HCT116 (cell line): ENCODE measurements around the gene MAOB. TPM values are rescaled to one million over a fixed set of nuclear protein-coding genes. Genes with fewer than 3 reads are reported as not detected.
A peak's percentile ranks its signal among the peaks of the same experiment; 100 is the strongest.

Experiments
- ATAC-seq: fragments of 200-7000 bp; cut with Tn5 transposase; 2 replicates; pipeline ENCODE4 v1.9.1; 2020; ENCODE audit warnings: mild to moderate bottlenecking, moderate library complexity
- BruUV-seq: library from RNA; stranded (reverse); fragments of 400-500 nt; replicated peaks from 2 replicates; lab custom pipeline; 2021; lab: Mats Ljungman, UMichigan
- CTCF ChIA-PET: fragments of 300-600 bp; sonication (Branson Sonifier 250); formaldehyde crosslinking; loops from one replicate; lab custom pipeline; 2021; ENCODE audit warnings: antibody characterized with exemption; lab: Charles Lee
- POLR2A ChIA-PET: fragments of 300-600, 350-600 bp; sonication (Branson Sonifier 250); formaldehyde crosslinking; loops from one replicate; lab custom pipeline; 2021; ENCODE audit warnings: antibody characterized with exemption; lab: Charles Lee
- RAD21 ChIA-PET, 2 experiments: fragments of 300-600 bp; sonication (Branson Sonifier 250); formaldehyde crosslinking; loops; one replicate each; lab custom pipeline; 2023; ENCODE audit warnings: low total read pairs in 2 of 2; ENCODE audit not compliant: uncharacterized antibody in 2 of 2, unreplicated experiment in 2 of 2, low non-redundant PET in 1 of 2; lab: Charles Lee
- DNase-seq: peaks from one replicate; pipeline ENCODE4 v3.0.0-alpha.2; 2010; ENCODE audit warnings: low read depth, low spot score
- H2AFZ ChIP-seq: fragments of 200-600 bp; shearing (Covaris generic), sonication (generic); 2 replicates; pipeline ENCODE4 v1.6.1; 2017; ENCODE audit warnings: low read depth, mixed run types, mixed read lengths, antibody characterized with exemption, low read length; ENCODE audit not compliant: poor library complexity, severe bottlenecking
- H3K27ac ChIP-seq: 2 replicates; pipeline ENCODE4 v1.5.1; 2012; ENCODE audit warnings: low read depth, low read length
- H3K27me3 ChIP-seq: fragments of 200-600 bp; sonication (generic); 2 replicates; pipeline ENCODE4 v1.6.1; 2016; ENCODE audit warnings: mixed run types, low read length, mixed read lengths; ENCODE audit not compliant: insufficient read depth
- H3K36me3 ChIP-seq, 2 experiments: fragments of 200-500 bp in 1 of 2; fragments of 200-600 bp in 1 of 2; sonication (Bioruptor generic) in 1 of 2; sonication (generic) in 1 of 2; 2 replicates each; pipeline versions ENCODE4 v1.5.1 to v1.6.1; 2014 to 2016; ENCODE audit warnings: low read length in 2 of 2, inconsistent platforms in 1 of 2, mixed read lengths in 1 of 2, mixed run types in 1 of 2; ENCODE audit not compliant: insufficient read depth in 2 of 2, control insufficient read depth in 1 of 2
- H3K4me1 ChIP-seq, 2 experiments: fragments of 200-600 bp in 1 of 2; sonication (generic) in 1 of 2; 2 replicates each; pipeline versions ENCODE4 v1.5.1 to v1.6.1; 2012 to 2017; ENCODE audit warnings: low read length in 2 of 2, inconsistent platforms in 1 of 2, mild to moderate bottlenecking in 1 of 2, mixed read lengths in 1 of 2, mixed run types in 1 of 2, moderate library complexity in 1 of 2; ENCODE audit not compliant: insufficient read depth in 2 of 2, control insufficient read depth in 1 of 2
- H3K4me2 ChIP-seq: fragments of 200-600 bp; sonication (generic); 2 replicates; pipeline ENCODE4 v1.6.1; 2017; ENCODE audit warnings: mixed run types, low read length, mixed read lengths
- H3K4me3 ChIP-seq, 2 experiments: fragments of 200-600 bp in 1 of 2; sonication (generic) in 1 of 2; replicated peaks in 1 of 2; 2 replicates each; pipeline ENCODE4 v1.5.1; 2011 to 2016; ENCODE audit warnings: low read length in 2 of 2, control low read depth in 1 of 2, low read depth in 1 of 2, mild to moderate bottlenecking in 1 of 2, mixed read lengths in 1 of 2, mixed run types in 1 of 2
- H3K79me2 ChIP-seq: fragments of 200-600 bp; sonication (generic); 2 replicates; pipeline ENCODE4 v1.6.1; 2017; ENCODE audit warnings: mild to moderate bottlenecking, mixed run types, low read length, moderate library complexity, mixed read lengths; ENCODE audit not compliant: insufficient read depth
- H3K9ac ChIP-seq: fragments of 200-600 bp; sonication (generic); 2 replicates; pipeline ENCODE4 v1.6.1; 2016; ENCODE audit warnings: low read length, mixed read lengths
- H3K9me2 ChIP-seq: fragments of 200-600 bp; sonication (generic), shearing (Covaris generic); 2 replicates; pipeline ENCODE4 v1.6.1; 2017; ENCODE audit warnings: mixed run types, mild to moderate bottlenecking, moderate library complexity; ENCODE audit not compliant: insufficient read depth
- H3K9me3 ChIP-seq, 2 experiments: fragments of 200-500 bp in 1 of 2; fragments of 200-600 bp in 1 of 2; sonication (Bioruptor generic) in 1 of 2; sonication (generic) in 1 of 2; 2 replicates each; pipeline ENCODE4 v1.6.1; 2014 to 2017; ENCODE audit warnings: low read length in 2 of 2, mixed read lengths in 2 of 2, inconsistent platforms in 1 of 2, low read depth in 1 of 2, mild to moderate bottlenecking in 1 of 2, mixed run types in 1 of 2, moderate library complexity in 1 of 2; ENCODE audit not compliant: control insufficient read depth in 1 of 2, insufficient read depth in 1 of 2
- H4K20me1 ChIP-seq: fragments of 200-600 bp; sonication (generic), shearing (Covaris generic); 2 replicates; pipeline ENCODE4 v1.6.1; 2017; ENCODE audit warnings: mixed run types, mild to moderate bottlenecking, moderate library complexity; ENCODE audit not compliant: insufficient read depth
- ATF3 ChIP-seq: IDR thresholded peaks from 2 replicates; pipeline ENCODE4 v1.6.1; 2012
- CTCF ChIP-seq, 3 experiments: fragments of 200-600 bp in 1 of 3; sonication (generic) in 1 of 3; IDR thresholded peaks in 2 of 3; conservative IDR thresholded peaks in 1 of 3; 2 replicates each; pipeline ENCODE4 v1.5.1; 2012 to 2017; ENCODE audit warnings: low read depth in 2 of 3, low read length in 2 of 3, antibody characterized with exemption in 1 of 3, borderline replicate concordance in 1 of 3, control low read depth in 1 of 3, mild to moderate bottlenecking in 1 of 3, mixed read lengths in 1 of 3, mixed run types in 1 of 3, moderate library complexity in 1 of 3; ENCODE audit not compliant: insufficient read depth in 1 of 3
- EGR1 ChIP-seq: IDR thresholded peaks from 2 replicates; pipeline ENCODE4 v1.6.1; 2012; ENCODE audit warnings: low read depth
- ELF1 ChIP-seq: IDR thresholded peaks from 2 replicates; pipeline ENCODE4 v1.6.1; 2012; ENCODE audit warnings: low read depth, borderline replicate concordance
- EZH2 ChIP-seq: fragments of 200-600 bp; sonication (generic); IDR thresholded peaks from 2 replicates; pipeline ENCODE4 v1.6.1; 2017; ENCODE audit warnings: antibody characterized with exemption, mixed run types
- EZH2phosphoT487 ChIP-seq: fragments of 200-600 bp; IDR thresholded peaks from 2 replicates; pipeline ENCODE4 v1.6.1; 2018; ENCODE audit warnings: antibody characterized with exemption, borderline replicate concordance
- JUND ChIP-seq: IDR thresholded peaks from 2 replicates; pipeline ENCODE4 v1.6.1; 2012
- POLR2A ChIP-seq: IDR thresholded peaks from 2 replicates; pipeline ENCODE4 v1.7.0; 2011; ENCODE audit warnings: borderline replicate concordance; ENCODE audit not compliant: insufficient read depth, insufficient read length; ENCODE audit errors: extremely low read depth
- POLR2AphosphoS5 ChIP-seq: IDR thresholded peaks from 2 replicates; pipeline ENCODE4 v1.6.1; 2011; ENCODE audit warnings: mild to moderate bottlenecking, low read depth, low read length, moderate library complexity
- RAD21 ChIP-seq: IDR thresholded peaks from 2 replicates; pipeline ENCODE4 v1.6.1; 2012; ENCODE audit warnings: low read depth, mild to moderate bottlenecking
- REST ChIP-seq: IDR thresholded peaks from 2 replicates; pipeline ENCODE4 v1.6.1; 2012; ENCODE audit warnings: low read depth
- SIN3A ChIP-seq: IDR thresholded peaks from 2 replicates; pipeline ENCODE4 v1.6.1; 2012; ENCODE audit warnings: low read depth
- TCF7L2 ChIP-seq: IDR thresholded peaks from 2 replicates; pipeline ENCODE4 v1.7.0; 2011; ENCODE audit warnings: borderline replicate concordance, inconsistent platforms; ENCODE audit not compliant: insufficient read depth, insufficient read length; ENCODE audit errors: extremely low read depth
- ZFX ChIP-seq: fragments of 450-650 bp; IDR thresholded peaks from 2 replicates; pipeline ENCODE4 v1.6.1; 2017
- ZNF274 ChIP-seq: fragments of 200-500 bp; sonication (Bioruptor generic); IDR thresholded peaks from 2 replicates; pipeline ENCODE4 v1.6.1; 2014; ENCODE audit warnings: mild to moderate bottlenecking, low read depth, low read length, inconsistent platforms
- intact Hi-C: fragments of 100-400 bp; cut with micrococcal nuclease; formaldehyde crosslinking; loops from 2 replicates; pipeline ENCODE4 v1.10.0; 2022
- total RNA-seq: library from RNA; stranded (reverse); gene quantifications from one replicate; pipeline ENCODE4 v1.2.1, GENCODE V29; 2021; ENCODE audit not compliant: unreplicated experiment

The MAOB gene
- total RNA-seq, 1 experiment from 2014 or later = 28.2 TPM

GRCh38 chrX:43862434-43862833 lies 19.8 kb downstream of the MAOB start:
- intact Hi-C loops = no loop called here
- H3K27ac ChIP-seq = peak overlapping the region; percentile 49; the same call in 1 of the 2 replicates

More at GRCh38 chrX:43862434-43862833, 19.8 kb downstream of the MAOB start:
- no peak overlapping the region for H2AFZ ChIP-seq
- no peaks in the 10 kb centered on the region for H3K27me3 ChIP-seq
- ChIA-PET POLR2A (no interaction called here), RAD21 (no interaction called here), CTCF (no interaction called here)
- no peaks in the 10 kb centered on the region for H3K9me2 ChIP-seq
- no peaks in the 10 kb centered on the region for H3K79me2 ChIP-seq
- TF ChIP-seq POLR2AphosphoS5 (no peak), POLR2A (no peak), REST (no peak), EGR1 (no peak), CTCF (IDR thresholded peaks at IDR 0.05 in 2 of 3, conservative IDR thresholded peaks at IDR 0.05 in 1 of 3; ENCODE audit: borderline replicate concordance in 1 of 3, insufficient read depth in 1 of 3, low read depth in 2 of 3, low read length in 2 of 3) (no peak), EZH2phosphoT487 (no peak), ELF1 (no peak), EZH2 (no peak), ZNF274 (no peak), RAD21 (no peak), ZFX (no peak), TCF7L2 (no peak), SIN3A (no peak), ATF3 (no peak), JUND (no peak)
- DNase-seq = no peak
- H3K9me3 ChIP-seq = no peaks in the 10 kb centered on the region
- no peak for ATAC-seq
- H4K20me1 ChIP-seq = no peaks in the 10 kb centered on the region
- no peaks in the 10 kb centered on the region for H3K36me3 ChIP-seq
- BruUV-seq = no TSS peak
- H3K4me2 ChIP-seq = peak overlapping the region; percentile 74
- peak overlapping the region in 1 of 2 experiments; percentile 27; a peak in 1 of 4 replicates for H3K4me3 ChIP-seq
- H3K4me1 ChIP-seq = peaks cover 16 to 32% of the 10 kb centered on the region in 2 experiments; a peak in 3 of 4 replicates
- peak overlapping the region; percentile 38; the same call in 1 of the 2 replicates for H3K9ac ChIP-seq
